Measurements from ENCODE around the gene DNAJC19. TPM values are rescaled to one million over a fixed set of nuclear protein-coding genes. Genes with fewer than 3 reads are reported as not detected.

DNAJC19 gene
- total RNA-seq, result 10 to 100 TPM; 31.6 to 44.0 (median 38.6) TPM

DNA sequence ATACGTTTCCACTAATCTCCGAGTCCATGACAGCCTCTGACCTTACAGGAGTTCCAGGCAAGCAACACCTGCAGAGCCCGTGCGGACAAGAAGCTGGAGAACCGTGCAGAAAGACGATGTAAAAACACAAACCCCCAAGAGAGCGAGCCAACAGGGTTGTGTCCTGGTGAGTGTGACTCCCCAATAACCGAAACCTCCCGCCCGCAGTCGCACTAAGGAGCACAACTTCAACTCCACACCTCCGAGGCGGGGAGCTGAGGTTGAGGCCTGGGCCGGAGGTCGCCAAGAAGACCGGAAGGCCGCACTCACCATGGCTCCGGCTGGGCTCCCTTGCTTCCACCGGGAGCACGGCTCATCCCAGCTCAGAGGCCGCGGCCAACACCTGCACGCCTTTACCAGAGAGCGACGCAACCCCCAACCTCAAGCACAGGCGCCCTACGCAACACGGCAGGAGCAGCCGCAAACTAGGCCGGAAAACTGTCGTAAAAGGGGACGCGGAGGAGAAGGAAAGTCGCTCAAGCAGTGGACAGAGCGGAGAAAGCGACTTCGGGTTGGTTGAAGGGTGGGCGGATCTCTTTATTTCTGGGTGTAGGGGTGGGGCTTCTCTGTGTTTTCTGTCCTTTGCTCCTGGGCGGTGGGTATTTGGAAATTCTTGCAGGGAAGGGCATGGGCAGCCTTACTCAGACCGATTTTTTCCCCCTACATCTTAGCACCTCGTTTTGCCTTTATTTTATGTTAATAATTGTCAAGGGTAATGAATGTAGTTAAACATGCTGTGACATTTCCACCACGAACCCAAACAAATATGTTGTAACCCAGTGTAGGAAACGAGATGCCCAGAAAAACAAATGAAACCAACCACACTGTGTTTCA lies at the start of gene DNAJC19:
Gene DNAJC19 (minus strand): TSS at position 446 of the 873 bp plus-strand sequence. CDS start 134 bp downstream, at position 312.
- no peak for TF ChIP-seq CTCF (IDR thresholded peaks at IDR 0.05; ENCODE audit: low read depth)

- no peak for TF ChIP-seq CTCF (IDR thresholded peaks at IDR 0.05; ENCODE audit: low read depth)
Observed at GRCh38 chr3:181030948-181031347, 41.4 kb upstream of the DNAJC19 start.

DNA sequence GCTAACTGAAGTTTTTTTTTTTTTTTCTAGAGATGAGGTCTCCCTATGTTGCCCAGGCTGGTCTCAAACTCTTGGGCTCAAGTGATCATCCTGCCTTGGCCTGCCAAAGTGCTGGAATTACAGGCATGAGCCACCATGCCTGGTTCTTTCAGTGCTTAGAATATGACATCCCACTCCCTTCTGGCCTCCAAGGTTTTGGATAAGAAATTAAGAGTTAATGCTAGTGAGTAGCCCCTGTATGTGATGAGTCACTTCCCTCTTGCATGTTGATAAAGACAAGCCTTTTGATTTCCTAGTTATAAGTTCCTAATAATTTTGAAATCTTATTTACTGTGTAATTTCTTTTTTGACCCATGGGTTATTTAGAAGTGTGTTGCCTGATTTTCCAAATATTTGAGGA lies 35.7 kb upstream of the DNAJC19 start:
- TF ChIP-seq CTCF (IDR thresholded peaks at IDR 0.05; ENCODE audit: low read depth), result no peak

- TF ChIP-seq CTCF (IDR thresholded peaks at IDR 0.05; ENCODE audit: low read depth), result no peak
Observed at GRCh38 chr3:181017690-181018089, 28.2 kb upstream of the DNAJC19 start.

DNA sequence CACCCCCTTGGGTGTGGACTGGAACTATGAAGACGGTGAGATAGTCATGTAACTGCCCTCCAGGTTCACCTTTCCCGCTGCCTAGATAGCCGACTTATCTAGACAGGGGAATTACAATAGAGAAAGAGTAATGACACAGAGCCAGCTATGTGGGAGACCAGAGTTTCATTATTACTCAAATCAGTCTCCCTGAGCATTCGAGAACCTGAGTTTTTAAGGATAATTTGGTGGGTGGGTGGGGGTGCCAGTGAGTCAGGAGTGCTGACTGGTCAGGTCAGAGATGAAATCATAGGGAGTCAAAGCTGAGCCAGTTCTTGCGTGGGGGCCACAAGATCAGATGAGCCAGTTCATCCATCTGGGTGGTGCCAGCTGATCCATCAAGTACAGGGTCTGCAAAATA lies 19.7 kb upstream of the DNAJC19 start:
- TF ChIP-seq CTCF (IDR thresholded peaks at IDR 0.05; ENCODE audit: low read depth), result no peak

DNA sequence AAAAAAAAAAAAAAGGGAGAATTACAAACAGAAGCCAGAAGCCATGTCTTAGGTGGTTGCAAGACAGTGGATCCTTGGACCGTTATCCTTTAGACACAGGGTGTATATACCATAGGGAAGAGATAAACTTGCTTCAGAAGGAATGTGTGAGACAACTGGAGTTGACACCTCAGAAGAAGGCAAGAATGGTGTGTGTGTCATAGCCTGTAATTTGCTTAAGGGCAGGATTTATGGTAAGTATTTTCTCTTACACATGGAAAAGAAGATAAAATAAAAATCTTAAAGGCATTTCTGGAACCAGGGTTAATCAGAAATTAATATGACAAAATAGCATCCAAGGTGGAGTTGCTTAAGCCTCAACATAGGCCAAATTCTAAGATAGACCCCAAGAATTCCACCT lies 19.3 kb upstream of the DNAJC19 start:
- TF ChIP-seq CTCF (IDR thresholded peaks at IDR 0.05; ENCODE audit: low read depth), result no peak

DNA sequence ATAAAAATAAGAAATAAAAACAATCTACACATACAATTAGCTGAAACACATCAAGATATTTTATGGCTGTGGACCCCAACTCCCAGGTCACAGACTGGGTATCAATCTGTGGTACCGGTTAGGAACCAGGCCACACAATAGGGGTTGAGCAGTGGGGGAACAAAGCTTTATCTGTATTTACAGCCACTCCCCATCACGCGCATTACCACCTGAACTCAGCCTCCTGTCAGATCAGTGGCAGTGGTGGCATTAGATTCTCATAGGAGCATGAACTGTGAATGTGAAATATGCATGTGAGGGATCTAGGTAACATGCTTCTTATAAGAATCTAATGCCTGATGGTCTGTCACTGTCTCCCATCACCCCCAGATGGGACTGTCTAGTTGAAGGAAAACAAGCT lies 17.7 kb upstream of the DNAJC19 start:
- no peak for TF ChIP-seq CTCF (IDR thresholded peaks at IDR 0.05; ENCODE audit: low read depth)

Measured in subcutaneous adipose tissue (tissue), 4 donors.